OCI-LY3 (cell line): Measurements from ENCODE around the gene RNF220.

Source experiments
- EZH2phosphoT487 ChIP-seq: fragments of 200-600 bp; shearing (Covaris generic); IDR thresholded peaks from 2 replicates; pipeline ENCODE4 v1.6.1; 2018; ENCODE audit warnings: antibody characterized with exemption, mixed run types, low read depth
- TF ChIP-seq, protein P1 (sequence below): fragments of 200-600, 300-600 bp; sonication (generic); IDR thresholded peaks from 2 replicates; pipeline ENCODE4 v1.5.1; 2014; ENCODE audit warnings: antibody characterized with exemption, low read length, low read depth

DNA sequence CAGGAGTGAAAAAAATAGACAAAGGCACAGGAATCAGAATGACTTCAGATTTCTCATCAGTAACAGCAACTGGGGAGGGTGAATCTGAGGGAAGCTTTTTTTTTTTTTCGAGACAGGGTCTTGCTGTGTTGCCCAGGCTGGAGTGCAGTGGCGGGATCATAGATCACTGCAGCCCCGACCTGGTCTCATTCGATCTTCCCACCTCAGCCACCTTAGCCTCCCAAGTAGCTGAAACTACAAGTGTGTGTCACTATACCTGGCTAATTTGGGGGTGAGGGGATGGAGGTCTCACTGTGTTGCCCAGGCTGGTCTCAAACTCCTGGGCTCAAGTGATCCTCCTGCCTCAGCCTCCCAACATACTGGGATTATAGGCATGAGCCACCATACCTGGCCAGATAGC is 280.2 kb downstream of the RNF220 start:
- TF ChIP-seq, protein P1, sequence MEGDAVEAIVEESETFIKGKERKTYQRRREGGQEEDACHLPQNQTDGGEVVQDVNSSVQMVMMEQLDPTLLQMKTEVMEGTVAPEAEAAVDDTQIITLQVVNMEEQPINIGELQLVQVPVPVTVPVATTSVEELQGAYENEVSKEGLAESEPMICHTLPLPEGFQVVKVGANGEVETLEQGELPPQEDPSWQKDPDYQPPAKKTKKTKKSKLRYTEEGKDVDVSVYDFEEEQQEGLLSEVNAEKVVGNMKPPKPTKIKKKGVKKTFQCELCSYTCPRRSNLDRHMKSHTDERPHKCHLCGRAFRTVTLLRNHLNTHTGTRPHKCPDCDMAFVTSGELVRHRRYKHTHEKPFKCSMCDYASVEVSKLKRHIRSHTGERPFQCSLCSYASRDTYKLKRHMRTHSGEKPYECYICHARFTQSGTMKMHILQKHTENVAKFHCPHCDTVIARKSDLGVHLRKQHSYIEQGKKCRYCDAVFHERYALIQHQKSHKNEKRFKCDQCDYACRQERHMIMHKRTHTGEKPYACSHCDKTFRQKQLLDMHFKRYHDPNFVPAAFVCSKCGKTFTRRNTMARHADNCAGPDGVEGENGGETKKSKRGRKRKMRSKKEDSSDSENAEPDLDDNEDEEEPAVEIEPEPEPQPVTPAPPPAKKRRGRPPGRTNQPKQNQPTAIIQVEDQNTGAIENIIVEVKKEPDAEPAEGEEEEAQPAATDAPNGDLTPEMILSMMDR, result no peak
- no peak for TF ChIP-seq EZH2phosphoT487
